ENCODE data around the gene TNK1.

Gene TNK1

GRCh38 chr17:7405350-7406234 lies 24.7 kb downstream of the TNK1 start:
- WGBS (ENCODE audit: insufficient coverage, insufficient read length): no CpG with 5 or more reads among the region's 38 CpGs
- no peak overlapping the region for H3K27ac ChIP-seq (ENCODE audit: low read length)

GRCh38 chr17:7406235-7406825 lies 25.4 kb downstream of the TNK1 start:
- Histone ChIP-seq H3K27me3 (ENCODE audit: control insufficient read depth, insufficient read depth, low read length) (no peaks in the 10 kb centered on the region), H3K4me3 (ENCODE audit: low read length) (peak overlapping the region; percentile 72; the same call in 1 of the 2 replicates), H3K27ac (ENCODE audit: low read length) (no peak overlapping the region), H3K4me1 (ENCODE audit: control insufficient read depth, insufficient read depth, low read length) (peaks cover 2% of the 10 kb centered on the region), H3K9me3 (ENCODE audit: control insufficient read depth, insufficient read depth, low read length) (no peaks in the 10 kb centered on the region), H3K36me3 (ENCODE audit: control insufficient read depth, insufficient read depth, low read length) (peaks cover 20% of the 10 kb centered on the region)
- WGBS (ENCODE audit: insufficient coverage, insufficient read length): no CpG with 5 or more reads among the region's 12 CpGs
- no peak for DNase-seq (ENCODE audit: low read depth, low spot score)

More at GRCh38 chr17:7405350-7406234, 24.7 kb downstream of the TNK1 start:
- H3K27me3 ChIP-seq (ENCODE audit: control insufficient read depth, insufficient read depth, low read length): no peaks in the 10 kb centered on the region
- no peaks in the 10 kb centered on the region for H3K9me3 ChIP-seq (ENCODE audit: control insufficient read depth, insufficient read depth, low read length)
- H3K4me3 ChIP-seq (ENCODE audit: low read length): peak overlapping the region; percentile 72
- peaks cover 2% of the 10 kb centered on the region for H3K4me1 ChIP-seq (ENCODE audit: control insufficient read depth, insufficient read depth, low read length)
- H3K36me3 ChIP-seq (ENCODE audit: control insufficient read depth, insufficient read depth, low read length): peaks cover 19% of the 10 kb centered on the region
- no peak for DNase-seq (ENCODE audit: low read depth, low spot score)

- H3K4me3 ChIP-seq (ENCODE audit: low read length): no peak overlapping the region
These were observed 26.2 kb downstream of the TNK1 start for GRCh38 chr17:7407082-7407481.

GRCh38 chr17:7407485-7408251 lies 26.8 kb downstream of the TNK1 start, which contains the start of gene NLGN2:
Gene NLGN2, plus strand, starts transcription at chr17:7407845. Its CDS starts 411 bp downstream, at chr17:7408256.
- H3K27ac ChIP-seq (ENCODE audit: low read length): no peak within 1 kb of the TSS
- WGBS (ENCODE audit: insufficient coverage, insufficient read length): no CpG with 5 or more reads among the region's 12 CpGs
- H3K4me1 ChIP-seq (ENCODE audit: control insufficient read depth, insufficient read depth, low read length): peaks cover 2% of the 10 kb centered on the region
- H3K4me3 ChIP-seq (ENCODE audit: low read length): no peak within 1 kb of the TSS; the same call in 1 of the 2 replicates
- peaks cover 20% of the 10 kb centered on the region for H3K36me3 ChIP-seq (ENCODE audit: control insufficient read depth, insufficient read depth, low read length)
- H3K27me3 ChIP-seq (ENCODE audit: control insufficient read depth, insufficient read depth, low read length): no peaks in the 10 kb centered on the region
- DNase-seq (ENCODE audit: low read depth, low spot score): no peak
- H3K9me3 ChIP-seq (ENCODE audit: control insufficient read depth, insufficient read depth, low read length): no peaks in the 10 kb centered on the region

More at GRCh38 chr17:7407082-7407481, 26.2 kb downstream of the TNK1 start:
- Histone ChIP-seq H3K27me3 (ENCODE audit: control insufficient read depth, insufficient read depth, low read length) (no peaks in the 10 kb centered on the region), H3K36me3 (ENCODE audit: control insufficient read depth, insufficient read depth, low read length) (peaks cover 20% of the 10 kb centered on the region), H3K27ac (ENCODE audit: low read length) (no peak overlapping the region), H3K4me1 (ENCODE audit: control insufficient read depth, insufficient read depth, low read length) (peaks cover 2% of the 10 kb centered on the region), H3K9me3 (ENCODE audit: control insufficient read depth, insufficient read depth, low read length) (no peaks in the 10 kb centered on the region)
- no CpG with 5 or more reads among the region's 13 CpGs for WGBS (ENCODE audit: insufficient coverage, insufficient read length)
- no peak for DNase-seq (ENCODE audit: low read depth, low spot score)

GRCh38 chr17:7408252-7408727 lies 27.4 kb downstream of the TNK1 start:
- peaks cover 2% of the 10 kb centered on the region for H3K4me1 ChIP-seq (ENCODE audit: control insufficient read depth, insufficient read depth, low read length)
- no peak for DNase-seq (ENCODE audit: low read depth, low spot score)
- H3K9me3 ChIP-seq (ENCODE audit: control insufficient read depth, insufficient read depth, low read length): no peaks in the 10 kb centered on the region
- H3K27ac ChIP-seq (ENCODE audit: low read length): no peak overlapping the region
- no CpG with 5 or more reads among the region's 58 CpGs for WGBS (ENCODE audit: insufficient coverage, insufficient read length)
- no peaks in the 10 kb centered on the region for H3K27me3 ChIP-seq (ENCODE audit: control insufficient read depth, insufficient read depth, low read length)
- no peak overlapping the region; the same call in 1 of the 2 replicates for H3K4me3 ChIP-seq (ENCODE audit: low read length)
- H3K36me3 ChIP-seq (ENCODE audit: control insufficient read depth, insufficient read depth, low read length): peaks cover 20% of the 10 kb centered on the region

GRCh38 chr17:7408863-7409262 lies 28.0 kb downstream of the TNK1 start:
- Histone ChIP-seq H3K27ac (ENCODE audit: low read length) (no peak overlapping the region), H3K27me3 (ENCODE audit: control insufficient read depth, insufficient read depth, low read length) (no peaks in the 10 kb centered on the region), H3K4me3 (ENCODE audit: low read length) (no peak overlapping the region), H3K36me3 (ENCODE audit: control insufficient read depth, insufficient read depth, low read length) (peaks cover 20% of the 10 kb centered on the region), H3K9me3 (ENCODE audit: control insufficient read depth, insufficient read depth, low read length) (no peaks in the 10 kb centered on the region), H3K4me1 (ENCODE audit: control insufficient read depth, insufficient read depth, low read length) (peaks cover 2% of the 10 kb centered on the region)
- DNase-seq (ENCODE audit: low read depth, low spot score): no peak
- no CpG with 5 or more reads among the region's 6 CpGs for WGBS (ENCODE audit: insufficient coverage, insufficient read length)

GRCh38 chr17:7409716-7410115 lies 28.8 kb downstream of the TNK1 start:
- Histone ChIP-seq H3K36me3 (ENCODE audit: control insufficient read depth, insufficient read depth, low read length) (peaks cover 21% of the 10 kb centered on the region), H3K27me3 (ENCODE audit: control insufficient read depth, insufficient read depth, low read length) (no peaks in the 10 kb centered on the region), H3K4me3 (ENCODE audit: low read length) (no peak overlapping the region), H3K27ac (ENCODE audit: low read length) (no peak overlapping the region), H3K9me3 (ENCODE audit: control insufficient read depth, insufficient read depth, low read length) (no peaks in the 10 kb centered on the region), H3K4me1 (ENCODE audit: control insufficient read depth, insufficient read depth, low read length) (peaks cover 2% of the 10 kb centered on the region)
- WGBS (ENCODE audit: insufficient coverage, insufficient read length): no CpG with 5 or more reads among the region's 6 CpGs
- DNase-seq (ENCODE audit: low read depth, low spot score): no peak

- Histone ChIP-seq H3K27me3 (ENCODE audit: control insufficient read depth, insufficient read depth, low read length) (no peaks in the 10 kb centered on the region), H3K4me3 (ENCODE audit: low read length) (no peak overlapping the region), H3K27ac (ENCODE audit: low read length) (no peak overlapping the region), H3K4me1 (ENCODE audit: control insufficient read depth, insufficient read depth, low read length) (peaks cover 2% of the 10 kb centered on the region), H3K9me3 (ENCODE audit: control insufficient read depth, insufficient read depth, low read length) (no peaks in the 10 kb centered on the region), H3K36me3 (ENCODE audit: control insufficient read depth, insufficient read depth, low read length) (peaks cover 30% of the 10 kb centered on the region)
- no peak for DNase-seq (ENCODE audit: low read depth, low spot score)
- no CpG with 5 or more reads among the region's 25 CpGs for WGBS (ENCODE audit: insufficient coverage, insufficient read length)
These were observed 29.9 kb downstream of the TNK1 start for GRCh38 chr17:7410634-7411426.

- peaks cover 2% of the 10 kb centered on the region for H3K4me1 ChIP-seq (ENCODE audit: control insufficient read depth, insufficient read depth, low read length)
- H3K27ac ChIP-seq (ENCODE audit: low read length): no peak overlapping the region
- no CpG with 5 or more reads among the region's 8 CpGs for WGBS (ENCODE audit: insufficient coverage, insufficient read length)
- no peaks in the 10 kb centered on the region for H3K27me3 ChIP-seq (ENCODE audit: control insufficient read depth, insufficient read depth, low read length)
- peaks cover 31% of the 10 kb centered on the region for H3K36me3 ChIP-seq (ENCODE audit: control insufficient read depth, insufficient read depth, low read length)
- DNase-seq (ENCODE audit: low read depth, low spot score): no peak
- H3K4me3 ChIP-seq (ENCODE audit: low read length): no peak overlapping the region
- no peaks in the 10 kb centered on the region for H3K9me3 ChIP-seq (ENCODE audit: control insufficient read depth, insufficient read depth, low read length)
These were observed 30.5 kb downstream of the TNK1 start for GRCh38 chr17:7411427-7411750.

All from iPS DF 6.9 (cell line).